ENCODE data around the gene ZNF226.
A peak's percentile ranks its signal among the peaks of the same experiment; 100 is the strongest.
"Not testable (repeated sequence)": the region's sequence is repeated elsewhere in the genome, so short reads cannot be mapped to it uniquely, and the experiment has no call there.

The ZNF226 gene

DNA sequence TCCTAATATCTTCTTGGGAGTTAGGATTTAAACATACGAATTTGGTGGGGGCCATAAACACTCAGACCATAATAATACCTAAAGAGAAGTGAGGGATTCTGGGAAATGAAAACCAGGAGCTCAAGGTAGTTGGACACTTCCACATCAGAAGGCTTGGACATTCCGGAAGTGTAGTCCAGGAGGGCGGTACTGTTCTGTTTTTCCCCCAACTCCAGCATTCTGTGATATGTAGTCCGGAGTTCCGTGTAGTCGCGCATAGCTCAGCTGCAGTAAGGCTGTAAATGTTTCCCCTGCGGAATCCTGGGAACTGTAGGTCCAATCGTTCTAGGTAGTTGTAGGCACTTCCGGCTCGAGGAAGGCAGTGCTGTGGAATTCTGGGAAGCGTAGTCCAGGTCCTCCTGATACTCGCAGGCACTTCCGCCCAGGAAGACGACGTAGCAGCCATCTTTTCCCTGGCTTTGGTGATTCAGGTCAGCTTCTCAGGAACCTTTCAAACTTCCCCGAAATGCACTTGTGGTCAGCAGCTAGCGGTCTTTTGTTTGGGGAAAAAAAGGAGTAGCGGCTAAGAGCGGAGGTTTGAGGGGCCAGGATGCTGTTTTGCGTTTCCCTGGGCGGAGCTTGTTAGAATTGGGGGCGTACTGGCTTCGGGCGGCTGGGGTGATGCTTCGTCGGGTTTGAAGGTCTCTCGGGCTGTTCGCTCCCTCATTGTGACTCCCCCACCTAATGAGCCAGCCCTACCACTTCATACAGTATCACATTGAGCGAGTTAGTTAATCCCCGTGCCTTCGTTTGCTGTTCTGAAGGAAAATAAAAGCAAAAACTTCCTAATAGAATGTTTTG lies at the start of gene ZNF226:
TSS of gene ZNF226 (plus strand) at position 428 of the 840 bp plus-strand sequence. CDS start 4,981 bp downstream, outside the sequence.
- peak; percentile 99 for DNase-seq

DNA sequence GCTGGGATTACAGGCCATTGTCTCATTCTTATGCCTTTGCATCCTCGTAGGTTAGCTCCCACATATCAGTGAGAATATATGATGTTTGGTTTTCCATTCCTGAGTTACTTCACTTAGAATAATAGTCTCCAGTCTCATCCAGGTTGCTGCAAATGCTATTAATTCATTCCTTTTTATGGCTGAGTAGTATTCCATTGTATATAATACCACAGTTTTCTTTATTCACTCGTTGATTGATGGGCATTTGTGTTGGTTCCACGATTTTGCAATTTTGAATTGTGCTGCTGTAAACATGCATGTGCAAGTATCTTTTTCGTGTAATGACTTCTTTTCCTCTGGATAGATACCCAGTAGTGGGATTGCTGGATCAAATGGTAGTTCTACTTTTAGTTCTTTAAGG lies 43.7 kb upstream of the ZNF226 start:
- DNase-seq = not testable (repeated sequence)

DNA sequence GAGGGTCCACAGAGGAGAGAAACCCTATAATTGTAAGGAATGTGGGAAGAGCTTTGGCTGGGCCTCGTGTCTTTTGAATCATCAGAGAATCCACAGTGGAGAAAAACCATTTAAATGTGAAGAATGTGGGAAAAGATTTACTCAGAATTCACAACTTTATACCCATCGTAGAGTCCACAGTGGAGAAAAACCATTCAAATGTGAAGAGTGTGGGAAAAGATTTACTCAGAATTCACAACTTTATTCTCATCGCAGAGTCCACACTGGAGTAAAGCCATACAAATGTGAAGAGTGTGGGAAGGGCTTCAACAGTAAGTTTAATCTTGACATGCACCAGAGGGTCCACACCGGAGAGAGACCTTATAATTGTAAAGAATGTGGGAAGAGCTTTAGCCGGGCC lies 32.9 kb upstream of the ZNF226 start:
- DNase-seq = no peak

DNA sequence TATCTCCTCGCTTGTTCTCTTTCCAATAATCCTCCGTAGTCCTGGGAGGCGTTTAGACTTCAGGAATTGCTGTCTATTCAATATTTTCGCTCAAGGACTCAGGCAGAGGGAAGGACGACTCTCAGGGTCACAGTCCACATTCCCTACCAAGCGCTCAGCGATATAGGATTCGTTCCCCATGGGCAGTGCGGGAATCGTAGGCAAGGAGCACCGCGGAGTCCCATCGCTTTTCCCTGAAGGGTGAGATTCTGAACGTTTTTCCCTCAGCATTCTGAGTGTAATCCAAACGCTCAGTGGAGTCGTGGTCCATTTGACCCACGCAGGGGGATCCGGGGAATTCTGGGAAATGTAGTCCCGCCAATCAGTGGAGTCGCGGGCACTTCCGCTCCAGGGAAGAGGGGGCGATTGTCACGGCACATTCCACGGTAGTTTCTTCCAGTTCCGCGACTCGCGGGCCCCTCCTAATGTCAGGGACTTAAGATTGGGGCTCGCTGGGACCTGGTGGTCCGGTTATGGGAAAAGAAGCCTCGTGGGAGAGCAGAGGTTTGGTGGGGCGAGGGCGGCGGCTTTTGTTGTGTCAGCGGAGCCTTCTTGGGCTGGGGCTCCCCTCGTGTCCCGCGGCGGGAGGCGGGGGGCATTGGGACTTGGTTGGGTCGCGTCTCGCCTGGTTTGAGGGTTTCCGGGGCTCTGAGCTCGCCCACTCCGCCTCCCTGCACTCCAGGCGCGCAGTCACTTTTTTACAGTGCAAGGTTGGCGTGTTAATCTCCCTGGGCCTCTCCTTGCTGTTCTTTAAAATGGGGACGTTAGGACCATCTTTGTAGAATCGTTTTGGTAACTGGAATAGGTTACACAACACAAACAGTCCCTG lies 23.5 kb upstream of the ZNF226 start, which contains the start of gene ZNF234:
TSS of gene ZNF234 (plus strand) at position 364 of the 868 bp plus-strand sequence. CDS start 3,079 bp downstream, outside the sequence.
- peak; percentile 70 for DNase-seq

DNA sequence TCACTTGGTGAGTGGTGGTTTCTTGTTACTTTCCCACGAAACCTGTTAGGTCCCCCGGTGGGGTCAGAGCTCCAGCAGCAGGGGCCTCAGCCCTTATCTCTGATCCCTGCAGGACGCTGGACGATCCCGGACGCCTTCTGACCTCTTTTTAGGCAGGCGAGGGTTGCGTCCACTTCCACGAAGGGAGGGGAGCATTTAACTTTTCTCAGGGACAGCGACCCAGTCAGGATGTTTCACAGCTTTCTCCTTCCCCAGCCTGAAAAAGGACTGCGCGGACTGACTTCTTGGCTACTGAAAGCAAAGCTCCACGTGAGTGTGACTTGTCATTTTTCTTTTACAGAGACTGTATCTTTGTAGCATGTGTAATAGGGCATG lies 22.9 kb upstream of the ZNF226 start:
- DNase-seq = no peak

DNA sequence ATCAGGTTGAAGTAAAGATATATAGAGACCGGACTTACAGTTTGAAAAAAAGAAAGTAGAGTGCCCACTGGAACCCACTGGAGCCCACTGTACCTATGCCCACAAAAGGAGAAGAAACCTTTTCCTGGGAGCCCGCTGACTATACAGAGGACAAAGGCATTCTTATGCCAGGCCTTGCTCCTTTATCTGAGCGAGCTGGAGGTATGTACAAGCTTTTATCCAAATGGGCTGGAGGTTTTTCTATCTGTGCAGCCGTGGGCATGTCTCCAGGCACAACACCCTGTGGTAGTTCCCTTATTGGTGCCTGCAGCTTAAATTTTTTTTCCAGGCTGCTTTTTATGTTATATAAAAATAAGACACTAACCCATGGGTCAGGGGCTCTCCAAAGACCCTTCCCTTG lies 15.1 kb upstream of the ZNF226 start:
- DNase-seq = no peak

DNA sequence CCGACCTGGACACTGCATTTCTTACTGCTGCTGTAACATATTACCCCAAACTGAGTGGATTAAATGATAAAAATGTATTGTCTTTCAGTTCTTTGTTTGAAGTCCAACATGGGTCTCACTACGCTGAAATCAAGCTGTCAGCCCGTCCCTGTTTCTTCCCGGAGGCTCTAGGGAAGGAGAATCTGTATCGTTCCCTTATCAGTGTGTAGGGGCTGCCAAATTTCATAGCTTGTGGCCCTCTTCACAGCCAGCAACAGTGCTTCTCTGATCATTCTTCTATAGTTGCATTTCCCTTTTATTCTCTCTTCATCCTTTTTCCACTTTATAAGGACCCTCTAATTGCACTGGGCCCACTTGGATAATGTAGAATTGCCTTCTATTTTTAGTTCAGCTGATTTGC lies 13.4 kb upstream of the ZNF226 start:
- DNase-seq = no peak

DNA sequence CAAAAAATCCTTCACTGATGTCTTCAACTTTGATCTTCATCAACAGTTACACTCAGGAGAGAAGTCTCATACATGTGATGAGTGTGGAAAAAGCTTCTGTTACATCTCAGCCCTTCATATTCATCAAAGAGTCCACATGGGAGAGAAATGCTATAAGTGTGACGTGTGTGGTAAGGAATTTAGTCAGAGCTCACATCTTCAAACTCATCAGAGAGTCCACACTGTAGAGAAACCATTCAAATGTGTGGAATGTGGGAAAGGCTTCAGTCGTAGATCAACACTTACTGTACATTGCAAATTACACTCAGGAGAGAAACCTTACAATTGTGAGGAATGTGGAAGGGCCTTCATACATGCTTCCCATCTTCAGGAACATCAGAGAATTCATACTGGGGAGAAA lies 8.4 kb upstream of the ZNF226 start:
- no peak for DNase-seq

DNA sequence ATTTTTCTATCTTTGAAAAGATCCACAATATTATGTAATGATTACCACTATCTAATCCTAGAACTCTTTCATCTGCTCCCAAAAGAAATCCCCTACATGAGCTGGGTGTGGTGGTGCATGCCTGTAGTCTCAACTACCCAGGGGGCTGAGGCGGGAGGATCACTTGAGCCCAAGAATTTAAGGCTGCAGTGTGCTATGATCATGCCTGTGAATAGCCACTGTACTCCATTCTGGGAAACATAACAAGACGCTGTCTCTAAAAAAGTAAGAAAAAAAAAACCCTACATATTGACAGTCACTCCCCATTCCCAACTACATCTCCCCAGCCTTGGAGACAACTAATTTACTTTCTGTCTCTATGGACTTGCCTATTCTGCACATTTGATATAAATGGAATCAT lies 1.1 kb upstream of the ZNF226 start:
- DNase-seq = no peak

DNA sequence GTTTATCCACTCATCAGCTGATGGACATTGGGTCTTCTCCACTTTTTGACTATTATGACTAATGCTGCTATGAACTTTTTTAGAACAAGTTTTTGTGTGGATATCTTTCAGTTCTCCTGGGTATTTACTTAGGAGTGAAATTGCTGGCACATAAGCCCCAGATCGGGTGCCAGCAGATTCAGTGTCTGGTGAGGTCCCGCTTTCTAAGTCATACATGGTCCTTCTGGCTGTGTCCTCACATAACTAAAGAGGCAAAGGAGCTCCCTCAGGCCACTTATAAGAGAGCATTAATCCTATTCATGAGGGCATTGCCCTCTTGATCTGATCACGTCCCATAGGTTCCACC lies 600 bp upstream of the ZNF226 start:
- no peak for DNase-seq

DNA sequence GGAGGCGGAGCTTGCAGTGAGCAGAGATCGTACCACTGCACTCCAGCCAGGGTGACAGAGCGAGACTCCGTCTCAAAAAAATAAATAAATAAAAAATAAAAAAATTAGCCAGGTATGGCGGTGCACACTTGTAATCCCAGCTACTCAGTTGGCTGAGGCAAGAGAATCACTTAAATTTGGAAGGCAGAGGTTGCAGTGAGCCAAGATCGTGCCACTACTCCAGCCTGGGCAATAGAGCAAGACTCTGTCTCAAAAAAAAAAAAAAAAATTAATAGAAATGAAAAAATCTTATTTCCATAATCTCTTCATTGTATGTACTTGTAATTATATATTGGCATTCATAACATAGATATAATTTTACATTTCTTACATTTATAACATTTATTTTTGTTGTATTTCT lies 5.8 kb downstream of the ZNF226 start:
- DNase-seq = not testable (repeated sequence)

DNA sequence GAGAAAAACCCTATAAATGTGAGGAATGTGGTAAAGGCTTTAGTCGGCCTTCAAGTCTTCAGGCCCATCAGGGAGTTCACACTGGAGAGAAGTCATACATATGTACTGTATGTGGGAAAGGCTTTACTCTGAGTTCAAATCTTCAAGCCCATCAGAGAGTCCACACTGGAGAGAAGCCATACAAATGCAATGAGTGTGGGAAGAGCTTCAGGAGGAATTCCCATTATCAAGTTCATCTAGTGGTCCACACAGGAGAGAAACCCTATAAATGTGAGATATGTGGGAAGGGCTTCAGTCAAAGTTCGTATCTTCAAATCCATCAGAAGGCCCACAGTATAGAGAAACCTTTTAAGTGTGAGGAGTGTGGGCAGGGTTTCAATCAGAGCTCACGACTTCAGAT lies 11.7 kb downstream of the ZNF226 start:
- no peak for DNase-seq

DNA sequence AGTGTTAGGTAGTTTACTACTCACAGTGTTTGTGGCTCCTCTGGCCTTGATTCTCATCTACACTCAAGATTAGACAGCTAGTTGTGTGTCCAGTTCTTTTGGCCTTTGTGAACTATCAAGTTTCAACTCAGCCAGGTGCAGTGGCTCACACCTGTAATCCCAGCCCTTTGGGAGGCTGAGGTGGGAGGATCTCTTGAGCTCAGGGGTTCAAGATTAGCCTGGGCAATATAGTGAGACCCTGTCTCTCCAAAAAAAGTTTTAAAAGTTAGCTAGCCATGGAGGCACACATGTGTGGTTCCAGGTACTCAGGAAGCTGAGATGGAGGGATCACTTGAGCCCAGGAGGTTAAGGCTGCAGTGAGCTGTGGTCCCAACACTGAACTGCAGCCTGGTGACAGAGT lies 16.1 kb downstream of the ZNF226 start:
- DNase-seq = no peak

DNA sequence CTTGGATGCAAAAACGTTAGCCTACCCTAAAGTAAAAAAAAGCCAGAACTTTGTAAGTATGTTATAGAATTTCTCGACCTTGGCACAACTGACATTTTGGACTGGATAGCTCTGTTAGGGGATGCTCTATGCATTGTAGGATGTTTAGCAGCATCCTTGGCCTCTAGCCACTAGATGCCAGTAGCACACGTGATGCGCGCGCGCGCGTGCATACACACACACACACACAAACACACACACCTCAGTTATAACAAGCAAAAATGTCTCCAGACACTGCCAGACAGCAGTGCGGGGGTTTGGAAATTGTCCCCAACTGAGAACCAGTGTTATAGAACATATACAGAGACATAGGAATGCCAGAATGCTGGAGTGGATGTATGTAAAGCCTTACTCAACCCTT lies 17.2 kb downstream of the ZNF226 start:
- DNase-seq = no peak

DNA sequence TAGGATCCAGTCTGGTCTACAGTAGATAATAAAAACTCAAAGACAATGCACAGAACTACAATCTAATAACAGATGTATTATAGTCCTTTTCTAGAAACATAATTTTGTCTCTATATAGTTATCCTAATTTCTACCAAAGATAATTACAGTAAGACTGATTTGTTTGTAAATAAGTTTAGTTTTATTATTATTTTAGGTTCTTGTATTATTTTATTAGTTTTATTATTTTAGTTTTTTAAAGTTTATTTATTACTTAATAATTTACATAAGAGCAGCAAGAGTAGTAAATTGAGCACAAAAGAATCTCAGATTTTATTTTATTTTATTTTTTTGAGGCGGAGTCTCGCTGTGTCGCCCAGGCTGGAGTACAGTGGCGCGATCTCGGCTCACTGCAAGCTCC lies 25.1 kb downstream of the ZNF226 start:
- no peak for DNase-seq

DNA sequence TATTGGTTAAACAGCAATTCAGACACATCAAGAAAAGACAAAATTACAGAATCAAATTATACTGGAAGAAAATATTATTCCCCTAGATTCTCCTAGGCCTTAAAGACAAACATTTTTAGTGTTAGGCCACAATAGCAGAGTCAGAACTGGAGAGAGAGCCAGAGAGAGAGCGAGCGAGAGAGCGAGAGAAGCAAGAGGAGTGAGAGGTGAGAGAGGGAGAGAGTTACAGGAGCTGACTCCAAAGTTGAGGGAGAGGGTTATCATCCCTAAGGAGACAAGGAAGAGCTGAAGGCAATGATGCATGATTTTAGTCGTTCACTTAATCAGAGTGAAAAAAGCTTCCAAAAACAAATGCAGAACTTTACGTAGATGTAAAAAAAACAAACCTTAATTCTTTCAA lies 27.2 kb downstream of the ZNF226 start:
- no peak for DNase-seq

DNA sequence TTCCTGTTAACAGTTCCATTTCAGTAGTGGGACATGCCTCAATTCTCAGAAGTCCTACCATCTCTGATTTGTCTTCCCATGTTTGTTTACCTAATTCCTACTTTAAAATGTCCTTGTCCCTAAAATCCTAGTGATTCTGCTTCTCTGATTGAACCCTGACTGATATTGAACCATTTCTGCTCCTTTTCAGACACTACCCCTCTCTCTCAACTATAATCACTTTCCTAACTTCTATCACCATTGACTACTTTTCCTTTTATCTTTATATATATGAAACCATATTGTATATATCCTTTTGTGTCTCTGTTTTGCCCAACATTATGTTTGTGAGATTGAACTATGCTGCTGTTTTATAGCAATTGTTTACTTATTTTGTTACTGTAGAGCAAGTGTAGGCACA lies 31.9 kb downstream of the ZNF226 start:
- DNase-seq = no peak

DNA sequence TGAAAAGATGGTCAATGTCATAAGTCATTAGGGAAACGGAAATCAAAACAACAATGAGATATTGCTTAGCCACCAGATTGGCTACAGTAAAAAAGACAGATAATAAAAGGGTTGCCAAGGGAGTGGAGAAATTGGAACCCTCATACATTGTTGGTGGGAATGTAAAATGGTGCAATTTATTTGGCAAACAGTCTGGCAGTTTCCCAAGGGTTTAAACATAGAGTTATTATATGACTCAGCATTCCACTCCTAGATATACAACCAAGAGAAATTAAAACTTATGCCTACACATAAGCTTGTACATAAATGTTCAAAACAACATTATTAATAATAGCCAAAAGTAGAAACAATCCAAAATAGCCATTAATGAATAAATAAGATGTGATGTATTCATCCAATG lies 37.6 kb downstream of the ZNF226 start:
- peak; percentile 76 for DNase-seq

DNA sequence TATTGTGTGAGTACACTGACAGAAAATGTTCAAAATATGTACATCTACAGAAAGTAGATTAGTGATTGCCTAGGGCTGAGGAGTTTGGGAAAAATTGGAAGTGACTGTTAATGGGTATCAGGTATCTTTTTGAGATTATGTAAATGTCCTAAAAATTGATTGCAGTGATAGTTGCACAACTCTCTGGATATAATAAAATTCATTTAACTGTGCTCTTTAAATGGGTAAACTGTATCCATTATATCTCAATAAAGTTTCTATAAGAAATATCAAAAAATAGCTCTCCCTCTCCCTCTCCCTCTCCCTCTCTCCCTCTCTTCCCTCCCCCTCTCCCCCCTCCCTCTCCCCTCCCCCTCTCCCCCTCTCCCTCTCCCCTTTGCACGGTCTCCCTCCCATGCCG lies 38.1 kb downstream of the ZNF226 start:
- DNase-seq = no peak

DNA sequence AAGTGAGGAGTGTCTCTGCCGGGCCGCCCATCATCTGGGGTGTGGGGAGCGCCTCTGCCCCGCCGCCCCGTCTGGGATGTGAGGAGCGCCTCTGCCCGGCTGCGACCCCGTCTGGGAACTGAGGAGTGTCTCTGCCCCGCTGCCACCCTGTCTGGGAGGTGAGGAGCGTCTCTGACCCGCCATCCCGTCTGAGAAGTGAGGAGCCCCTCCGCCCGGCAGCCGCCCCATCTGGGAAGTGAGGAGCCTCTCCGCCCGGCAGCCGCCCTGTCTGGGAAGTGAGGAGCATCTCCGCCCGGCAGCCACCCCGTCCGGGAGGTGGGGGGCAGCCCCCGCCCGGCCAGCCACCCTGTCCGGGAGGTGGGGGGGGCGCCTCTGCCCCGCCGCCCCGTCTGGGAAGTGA lies 39.0 kb downstream of the ZNF226 start:
- DNase-seq = not testable (repeated sequence)

DNA sequence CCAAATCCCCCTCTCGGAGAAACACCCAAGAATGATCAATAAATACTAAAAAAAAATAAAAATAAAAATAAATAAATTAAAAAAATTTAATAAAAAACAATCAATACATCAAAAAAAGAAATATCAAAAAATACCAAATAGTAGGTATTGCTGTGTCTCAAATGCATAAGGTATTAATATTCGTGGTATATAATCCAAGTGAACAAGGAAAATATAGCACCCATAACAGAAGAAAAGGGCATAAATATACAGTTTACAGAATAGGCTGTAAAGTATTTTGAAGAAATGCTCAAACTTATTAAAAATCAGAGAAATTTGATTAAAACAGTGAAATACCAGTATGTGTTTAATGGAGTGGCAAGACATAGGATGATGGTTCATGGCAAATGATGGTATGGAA lies 39.9 kb downstream of the ZNF226 start:
- DNase-seq = no peak

DNA sequence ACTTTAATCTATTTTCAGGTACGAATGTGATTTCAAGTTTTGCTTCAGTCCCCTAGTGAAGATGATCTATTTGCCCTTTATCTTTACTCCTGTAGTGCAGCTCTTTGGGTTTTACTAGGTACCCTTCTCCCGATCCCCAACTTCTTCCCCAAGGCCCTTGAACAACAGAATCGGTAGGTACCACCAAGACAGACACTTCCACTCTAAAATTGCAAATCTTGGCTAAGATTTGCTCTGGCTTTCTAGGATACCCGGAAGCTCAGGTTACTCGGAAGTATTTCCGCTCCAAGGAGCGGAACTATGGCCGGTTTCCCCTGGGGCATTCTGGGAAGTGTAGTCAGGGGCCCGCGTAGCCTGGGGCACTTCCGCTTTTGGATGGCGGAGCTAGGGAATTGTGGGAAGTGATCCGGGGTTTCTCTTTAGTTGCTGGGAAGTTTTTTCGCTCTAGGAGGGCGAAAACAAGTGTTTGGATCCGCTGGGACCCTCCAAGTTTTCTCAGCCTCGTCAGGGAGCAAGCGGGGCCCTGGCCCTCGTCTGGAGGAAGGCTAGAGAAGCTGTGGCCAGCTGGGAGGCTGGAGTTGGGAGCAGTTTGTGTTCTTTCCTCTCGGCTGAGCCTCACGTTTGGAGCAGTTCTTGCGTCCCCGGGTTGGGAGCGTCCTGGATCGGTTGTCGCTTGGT lies 42.4 kb downstream of the ZNF226 start:
- DNase-seq = peak; percentile 95

DNA sequence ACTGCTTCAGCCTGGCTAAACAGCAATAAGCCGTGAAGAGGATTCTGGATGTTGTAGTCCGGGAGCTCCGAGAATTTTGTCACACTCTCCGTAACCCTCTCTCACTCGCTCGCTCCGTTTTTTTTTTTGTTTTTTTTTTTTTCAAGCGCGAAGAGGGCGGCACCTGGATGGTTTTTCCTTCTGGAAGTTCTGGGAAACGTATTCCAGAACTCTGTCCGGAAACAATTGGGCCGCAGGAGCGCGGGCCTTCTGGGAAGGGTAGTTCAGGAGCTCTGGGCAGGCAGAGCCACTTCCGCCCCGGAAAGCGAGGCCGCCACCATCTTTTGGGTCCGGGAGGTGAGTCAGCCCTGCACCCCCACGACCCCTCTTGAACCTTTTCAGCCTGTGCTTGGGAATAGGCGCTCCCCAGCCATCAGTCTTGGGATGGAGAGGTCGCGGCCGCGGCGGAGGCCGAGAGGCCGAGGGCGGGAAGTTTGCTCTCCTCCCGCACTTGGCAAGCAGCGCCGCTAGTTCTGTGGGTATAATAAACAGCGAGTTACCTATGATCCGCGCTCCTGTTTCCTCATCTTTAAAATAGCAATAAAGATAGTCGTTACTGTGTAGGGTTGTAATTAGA lies 47.5 kb downstream of the ZNF226 start, which contains the start of gene ZNF227:
TSS of gene ZNF227 (plus strand) at position 283 of the 616 bp plus-strand sequence. CDS start 5,261 bp downstream, outside the sequence.
- peak; percentile 99 for DNase-seq
